ENCODE results near the gene MIOS.

The MIOS gene

DNA sequence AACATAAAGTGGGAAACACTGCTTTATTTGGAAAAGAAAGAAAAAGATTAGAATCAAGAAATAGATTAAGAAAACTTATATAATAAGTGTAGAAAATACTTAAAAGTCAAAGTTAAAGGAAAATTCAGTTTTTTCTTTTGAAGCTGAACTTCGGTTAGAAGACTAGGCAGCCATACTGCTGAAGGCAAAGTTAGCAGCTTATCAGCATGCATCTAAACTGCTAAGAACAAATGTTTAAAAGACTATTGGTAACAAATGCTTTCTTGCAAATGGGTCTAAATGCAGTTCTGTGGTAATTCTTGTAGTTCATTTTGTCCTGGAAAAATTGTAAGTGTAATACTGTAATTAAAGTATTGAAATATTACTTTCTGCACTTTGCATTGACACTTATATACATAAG is 18.0 kb downstream of the MIOS start:
- FAIRE-seq: no peak

DNA sequence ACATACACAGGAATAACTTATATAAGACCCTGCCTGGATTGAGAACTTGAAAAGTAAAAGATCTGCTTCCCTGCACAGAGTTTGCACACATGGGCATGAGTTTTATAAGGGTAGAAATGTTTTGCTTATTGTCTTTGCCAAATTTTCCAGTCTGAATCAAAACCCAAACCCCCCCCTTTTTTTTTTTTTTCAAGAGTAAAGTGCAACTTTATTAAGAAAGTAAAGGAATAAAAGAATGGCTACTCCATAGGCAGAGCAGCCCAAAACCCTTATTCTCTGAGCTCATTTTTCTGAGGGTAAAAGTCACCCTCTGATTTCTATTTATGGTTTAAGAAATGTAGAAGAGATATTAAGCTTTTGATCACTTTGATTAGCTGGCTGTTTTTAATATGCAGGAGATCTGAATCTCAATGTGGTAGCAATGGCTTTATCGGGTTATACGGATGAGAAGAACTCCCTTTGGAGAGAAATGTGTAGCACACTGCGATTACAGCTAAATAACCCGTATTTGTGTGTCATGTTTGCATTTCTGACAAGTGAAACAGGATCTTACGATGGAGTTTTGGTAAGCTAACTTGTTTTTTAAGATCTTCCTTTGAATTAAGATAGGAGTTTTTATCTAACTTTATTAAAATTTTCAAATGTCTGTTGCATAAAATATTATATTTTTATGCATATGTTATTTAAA is 18.7 kb downstream of the MIOS start:
- no peak for FAIRE-seq

- peak; percentile 58 for FAIRE-seq
These were observed 28.8 kb downstream of the MIOS start for GRCh38 chr7:7595451-7595850.

GRCh38 chr7:7596176-7596575 is 29.5 kb downstream of the MIOS start:
- no peak for FAIRE-seq

GRCh38 chr7:7607010-7607409 is 40.3 kb downstream of the MIOS start:
- no peak for FAIRE-seq

DNA sequence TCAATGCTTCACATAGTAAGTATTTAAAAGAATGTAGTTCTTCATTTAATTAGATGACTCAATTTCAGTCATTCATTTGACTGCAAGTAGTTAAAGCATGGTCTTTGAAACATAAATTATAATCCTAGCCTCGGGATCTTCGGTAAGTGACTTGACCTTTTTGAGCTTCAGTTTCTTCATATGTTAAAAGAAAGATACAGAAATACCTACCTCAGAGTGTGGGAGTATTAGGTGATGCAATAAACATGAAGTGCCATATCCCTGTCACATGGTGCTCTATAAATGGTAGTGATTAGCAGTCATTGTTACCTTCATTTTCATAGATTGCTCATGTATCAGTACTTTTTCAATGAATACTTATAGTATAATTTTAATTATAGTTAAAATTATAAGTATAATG is 42.6 kb downstream of the MIOS start:
- FAIRE-seq: no peak

DNA sequence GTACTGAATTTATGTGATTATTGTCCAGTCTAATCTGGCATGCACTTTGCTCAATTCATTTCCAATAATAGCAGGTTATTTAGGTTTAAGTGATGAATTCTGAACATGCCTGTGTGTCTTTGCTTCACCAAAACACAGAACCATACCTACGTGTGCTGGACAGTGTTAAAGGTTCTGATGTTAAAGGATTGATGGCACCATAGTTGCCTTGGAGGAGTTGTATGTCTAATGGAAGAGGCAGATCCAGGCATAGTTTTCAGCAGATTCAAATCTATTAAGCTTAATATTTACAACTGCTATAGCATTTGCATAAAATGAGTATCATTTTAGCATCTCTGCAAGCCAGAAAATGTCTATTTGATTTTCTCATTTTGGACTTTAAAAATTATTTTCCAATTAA is 45.8 kb downstream of the MIOS start:
- FAIRE-seq: no peak

GRCh38 chr7:7613210-7613609 is 46.5 kb downstream of the MIOS start:
- peak; percentile 18 for FAIRE-seq

- FAIRE-seq: no peak
These were observed 47.5 kb downstream of the MIOS start for GRCh38 chr7:7614018-7614741.

DNA sequence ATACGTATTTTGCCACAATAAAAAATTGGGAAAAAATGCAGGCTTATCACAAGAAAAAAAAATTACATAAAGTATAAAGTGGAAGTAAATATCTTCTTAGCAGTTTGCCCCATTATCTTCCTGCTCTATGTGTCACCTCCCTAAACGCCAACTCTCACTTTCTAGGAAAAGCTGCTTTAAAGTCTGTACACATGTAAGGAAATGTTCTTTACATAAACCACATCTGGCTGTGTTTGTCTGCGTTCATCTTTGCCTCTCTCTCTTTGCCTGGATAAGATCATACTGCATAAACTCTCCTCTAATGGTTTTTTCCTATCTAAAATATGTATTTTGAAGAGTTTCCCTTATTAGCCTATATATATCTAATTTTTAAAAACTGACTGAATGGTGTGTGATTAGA is 50.9 kb downstream of the MIOS start:
- no peak for FAIRE-seq

DNA sequence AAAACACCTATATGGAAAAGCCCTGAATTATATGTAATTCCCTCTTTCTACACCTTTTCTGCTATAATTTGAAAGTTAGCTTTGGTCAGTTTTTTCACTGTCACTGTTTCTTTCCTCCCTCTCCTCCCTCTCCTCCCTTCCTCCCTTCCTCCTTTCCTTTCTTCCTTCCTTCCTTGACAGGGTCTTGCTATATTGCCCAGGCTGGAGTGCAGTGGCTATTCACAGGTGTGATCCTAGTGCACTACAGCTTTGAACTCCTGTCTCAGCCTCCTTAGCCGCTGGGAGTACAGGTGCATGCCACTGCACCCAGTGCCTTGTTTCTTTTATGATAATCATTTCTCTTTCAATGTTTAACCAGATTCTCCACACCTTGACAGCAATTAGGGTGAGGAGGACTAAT is 51.7 kb downstream of the MIOS start:
- no peak for FAIRE-seq

DNA sequence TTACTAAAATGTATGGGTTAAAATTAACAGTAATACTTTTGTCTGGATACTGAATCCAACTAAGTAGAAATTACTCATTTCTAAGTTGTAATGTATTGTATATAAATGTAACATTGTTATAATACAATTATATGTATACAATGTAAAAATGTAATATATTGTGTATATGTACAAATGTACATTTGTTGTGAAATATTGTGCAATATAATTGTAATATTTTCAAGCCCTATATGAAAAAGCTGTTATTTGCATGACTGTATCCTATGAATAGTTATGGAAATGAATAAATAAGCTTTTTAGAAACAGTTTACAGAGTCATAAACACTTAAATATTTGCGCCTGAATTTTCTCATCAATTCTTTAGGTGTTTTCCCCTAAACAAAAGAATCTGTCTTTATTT is 53.6 kb downstream of the MIOS start:
- no peak for FAIRE-seq

- FAIRE-seq: no peak
These were observed 54.0 kb downstream of the MIOS start for GRCh38 chr7:7620644-7621210.

DNA sequence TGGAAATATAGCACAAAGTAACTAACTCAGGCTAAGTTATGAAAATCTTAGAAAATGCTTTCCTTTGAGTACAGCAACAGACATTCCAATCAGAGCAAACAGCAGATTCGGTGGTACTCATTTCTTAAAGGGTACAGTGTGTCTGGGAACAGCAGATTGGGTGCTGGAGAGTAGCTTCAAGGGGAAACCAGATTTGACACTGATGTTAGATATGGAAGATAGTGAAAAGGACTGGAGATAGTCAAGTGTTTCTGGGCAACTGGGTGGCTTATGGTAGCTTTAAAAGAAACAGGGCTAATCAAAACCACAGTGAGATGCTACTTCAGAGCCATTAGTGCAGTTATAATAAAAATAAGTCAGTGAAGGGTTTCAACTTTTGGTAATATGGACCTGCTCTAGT is 61.8 kb downstream of the MIOS start:
- FAIRE-seq: no peak

DNA sequence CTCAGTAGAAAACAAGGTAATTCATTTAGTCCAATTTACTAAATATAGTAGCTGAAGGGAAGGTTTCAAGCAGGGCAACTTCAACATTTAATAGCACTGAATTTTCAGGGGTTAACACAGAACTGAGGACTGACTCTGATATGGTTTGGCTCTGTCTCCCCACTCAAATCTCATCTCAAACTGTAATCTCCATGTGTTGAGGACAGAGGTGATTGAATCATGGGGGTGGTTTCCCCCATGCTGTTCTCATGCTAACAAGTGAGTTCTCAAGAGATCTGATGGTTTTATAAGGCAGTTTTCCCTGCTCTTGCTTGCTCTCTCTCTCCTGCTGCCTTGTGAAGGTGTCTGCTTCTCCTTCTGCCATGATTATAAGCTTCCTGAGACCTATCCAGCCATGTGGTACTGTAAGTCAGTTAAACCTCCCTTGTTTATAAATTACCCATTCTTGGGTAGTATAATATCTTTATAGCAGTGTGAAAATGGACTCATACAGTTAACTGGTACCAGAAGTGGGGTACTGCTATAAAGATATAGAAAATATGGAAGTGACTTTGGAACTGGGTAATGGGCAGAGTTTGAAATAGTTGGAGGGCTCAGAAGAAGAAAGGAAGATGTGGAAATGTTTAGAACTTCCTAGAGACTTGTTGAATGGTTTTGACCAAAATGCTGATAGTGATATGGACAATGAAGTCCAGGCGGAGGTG is 64.1 kb downstream of the MIOS start:
- FAIRE-seq: no peak

DNA sequence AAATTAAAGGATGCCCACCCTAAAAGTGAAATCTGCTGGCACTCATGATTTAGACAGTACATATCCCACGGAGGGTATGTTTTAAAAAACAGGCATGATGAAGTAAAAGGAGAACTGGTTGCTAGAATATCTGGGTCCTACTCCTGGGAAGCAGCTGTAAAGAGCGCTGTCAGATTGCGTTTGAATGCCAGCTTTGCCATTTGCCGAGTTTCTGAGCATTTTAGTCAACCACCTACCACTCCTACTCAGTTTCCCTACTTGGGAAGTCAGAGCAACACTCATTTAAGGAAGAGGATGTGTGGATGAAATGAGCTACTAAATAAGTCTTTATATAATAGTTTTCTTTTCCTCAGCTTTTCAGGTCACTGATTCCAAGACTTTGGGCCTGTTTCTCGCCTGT is 72.7 kb downstream of the MIOS start:
- no peak for FAIRE-seq

DNA sequence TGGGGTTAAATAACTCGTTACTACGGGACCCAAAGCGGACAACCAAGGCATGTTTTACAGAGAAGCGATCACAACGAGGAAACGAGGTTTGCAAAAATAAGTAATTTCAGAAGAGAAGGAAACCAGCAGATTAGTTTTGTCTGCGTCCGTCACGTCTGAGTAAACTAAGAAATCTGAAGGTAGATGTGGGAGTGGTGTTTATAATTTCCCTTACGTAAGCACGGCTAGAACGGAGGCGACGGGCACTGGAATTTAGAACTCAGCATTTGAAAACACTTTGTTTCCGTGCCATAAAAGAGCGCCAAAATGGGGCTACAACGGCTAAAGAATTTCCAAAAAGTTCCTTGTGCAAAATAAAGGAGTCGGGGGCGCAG is 73.2 kb downstream of the MIOS start:
- no peak for FAIRE-seq

DNA sequence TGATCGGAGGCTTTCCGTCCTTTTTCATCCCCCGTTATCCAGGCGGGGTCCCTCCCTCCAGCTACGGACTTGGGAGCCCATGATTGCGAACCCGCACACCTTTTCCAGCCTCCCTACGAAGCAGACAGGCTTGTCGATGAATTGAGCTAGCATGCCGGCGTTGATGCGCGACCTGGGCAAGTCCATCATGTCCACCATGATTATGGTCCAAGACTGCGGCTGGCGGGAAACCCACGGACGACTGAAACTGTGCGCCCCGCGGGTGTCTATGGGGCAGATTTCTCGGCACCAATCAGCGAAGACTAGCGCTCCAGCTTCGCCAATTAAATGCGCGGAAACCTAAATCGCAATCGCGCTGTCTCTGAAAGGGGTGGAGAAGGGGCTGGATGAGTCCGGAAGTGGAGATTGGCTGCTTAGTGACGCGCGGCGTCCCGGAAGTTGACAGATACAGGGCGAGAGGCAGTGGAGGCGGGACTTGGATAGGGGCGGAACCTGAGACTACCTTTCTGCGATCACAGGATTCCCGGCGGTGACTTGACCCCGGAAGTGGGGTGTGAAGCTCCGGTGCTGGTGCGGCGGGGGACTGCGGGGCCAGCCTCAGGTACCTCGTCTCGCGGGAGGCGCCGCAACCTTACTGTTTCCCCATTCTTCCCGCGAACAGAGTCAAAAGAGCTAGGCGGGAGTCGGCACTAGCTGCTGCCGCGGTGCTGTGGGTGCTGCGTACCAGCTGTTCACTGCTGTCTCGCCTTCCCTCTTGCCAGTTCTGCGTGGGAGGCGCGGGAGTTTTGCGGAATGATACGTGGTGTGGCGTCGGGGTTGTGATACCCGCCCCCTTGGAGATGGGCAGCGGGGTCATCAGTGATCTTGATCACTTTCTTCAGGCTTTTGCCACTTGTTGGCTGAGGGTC is 73.8 kb downstream of the MIOS start, which contains the start of gene UMAD1:
TSS of gene UMAD1 (plus strand) at position 532 of the 908 bp plus-strand sequence. CDS start 32,620 bp downstream, outside the sequence.
- peak; percentile 86 for FAIRE-seq

DNA sequence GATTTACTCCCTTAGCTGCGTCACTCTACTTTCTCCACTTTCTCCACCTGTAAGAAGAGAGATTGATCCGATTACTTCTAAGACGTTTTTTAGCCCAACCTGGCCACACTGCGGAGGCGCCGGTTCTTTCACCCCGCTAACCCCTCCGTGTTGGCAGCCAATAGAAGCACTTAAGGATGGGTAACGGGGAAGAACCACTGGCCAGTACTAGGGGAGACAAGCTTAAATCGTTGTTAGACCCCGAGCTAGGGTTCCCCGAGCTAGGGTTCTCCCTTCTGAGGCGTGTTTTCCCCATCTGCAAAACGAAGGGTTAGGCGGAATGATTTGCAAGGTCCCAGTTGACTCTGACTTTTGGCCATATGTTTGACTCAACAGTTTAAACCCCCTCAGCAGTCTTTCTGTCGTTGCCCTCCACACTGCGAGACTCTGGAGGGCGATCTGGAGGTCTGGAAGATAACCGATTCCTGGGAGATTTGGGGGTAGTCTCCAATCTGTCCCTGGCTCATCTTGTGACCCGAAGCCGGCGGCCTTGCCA is 74.5 kb downstream of the MIOS start:
- no peak for FAIRE-seq

GRCh38 chr7:7642081-7642480 is 75.4 kb downstream of the MIOS start:
- FAIRE-seq: no peak

DNA sequence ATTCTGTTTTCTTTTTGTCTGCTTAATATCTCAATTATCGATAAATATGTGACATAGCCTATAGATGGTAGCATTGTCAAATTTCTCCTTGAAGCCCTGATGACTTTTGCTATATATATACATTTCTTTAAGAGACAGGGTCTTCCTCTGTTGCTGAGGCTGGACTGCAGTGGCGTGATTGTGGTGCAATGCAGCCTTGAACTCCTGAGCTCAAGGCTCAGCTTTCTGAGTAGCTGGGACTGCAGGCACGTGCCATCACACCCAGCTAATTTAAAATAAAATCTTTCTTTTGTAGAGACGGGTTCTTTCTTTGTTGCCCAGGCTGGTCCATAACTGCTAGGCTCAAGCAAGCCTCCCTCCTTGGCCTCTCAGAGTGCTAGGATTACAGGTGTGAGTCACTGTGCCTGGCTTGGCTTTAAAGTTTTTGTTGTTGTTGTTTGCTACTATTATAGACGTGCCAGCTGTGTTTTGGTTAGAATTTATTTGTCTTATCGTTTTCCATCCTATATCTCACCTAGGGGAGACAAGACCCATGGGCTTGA is 80.9 kb downstream of the MIOS start:
- no peak for FAIRE-seq

- no peak for FAIRE-seq
These were observed 84.1 kb downstream of the MIOS start for GRCh38 chr7:7650682-7651206.

Data from colon (tissue), 2 donors.